Esophagus mucosa (tissue), 1 donor: ENCODE data around the gene EFNA2. TPM values are rescaled to one million over a fixed set of nuclear protein-coding genes. Genes with fewer than 3 reads are reported as not detected.
"Not testable (repeated sequence)": the region's sequence is repeated elsewhere in the genome, so short reads cannot be mapped to it uniquely, and the experiment has no call there.

Source experiments
- ATAC-seq: fragments of 200-7000 bp; cut with Tn5 transposase; one replicate; pipeline ENCODE4 v1.9.1; 2020
- total RNA-seq: library from RNA; stranded (reverse); gene quantifications from one replicate; pipeline ENCODE4 v1.2.4, GENCODE V29; 2023
- donor health status: DM: yes; HTN: yes; CAD: no.

EFNA2 gene
- total RNA-seq = 0.40 TPM

DNA sequence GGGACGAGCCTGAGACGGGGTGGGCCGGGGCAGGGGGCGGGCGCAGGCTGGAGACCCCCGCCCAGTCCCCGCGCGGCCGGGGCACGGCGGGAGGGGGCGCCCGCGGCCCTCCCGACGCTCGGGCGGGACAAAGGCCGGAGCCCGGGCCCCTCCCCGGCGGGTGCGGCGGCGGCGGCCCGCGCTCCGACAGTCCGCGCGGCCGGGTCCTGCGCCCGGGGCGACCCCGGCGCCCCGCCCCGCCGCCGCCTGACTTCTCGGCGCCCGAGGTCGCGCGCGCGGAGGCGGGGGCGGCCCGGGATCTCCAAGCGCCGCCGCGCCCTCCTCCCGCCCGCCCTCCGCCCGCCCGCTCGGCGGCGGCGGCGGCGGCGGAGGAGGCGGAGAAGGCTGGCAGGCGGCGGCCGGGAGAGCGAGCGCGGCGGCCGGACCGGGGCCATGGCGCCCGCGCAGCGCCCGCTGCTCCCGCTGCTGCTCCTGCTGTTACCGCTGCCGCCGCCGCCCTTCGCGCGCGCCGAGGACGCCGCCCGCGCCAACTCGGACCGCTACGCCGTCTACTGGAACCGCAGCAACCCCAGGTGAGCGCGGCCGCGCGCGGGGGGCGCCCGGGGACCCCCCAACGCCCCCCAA, at the start of gene EFNA2:
TSS of gene EFNA2 (plus strand) at position 137 of the 624 bp plus-strand sequence. CDS start at position 433, 296 bp downstream.
- ATAC-seq = no peak

GRCh38 chr19:1236576-1236975, 49.1 kb upstream of the EFNA2 start:
- no peak for ATAC-seq

DNA sequence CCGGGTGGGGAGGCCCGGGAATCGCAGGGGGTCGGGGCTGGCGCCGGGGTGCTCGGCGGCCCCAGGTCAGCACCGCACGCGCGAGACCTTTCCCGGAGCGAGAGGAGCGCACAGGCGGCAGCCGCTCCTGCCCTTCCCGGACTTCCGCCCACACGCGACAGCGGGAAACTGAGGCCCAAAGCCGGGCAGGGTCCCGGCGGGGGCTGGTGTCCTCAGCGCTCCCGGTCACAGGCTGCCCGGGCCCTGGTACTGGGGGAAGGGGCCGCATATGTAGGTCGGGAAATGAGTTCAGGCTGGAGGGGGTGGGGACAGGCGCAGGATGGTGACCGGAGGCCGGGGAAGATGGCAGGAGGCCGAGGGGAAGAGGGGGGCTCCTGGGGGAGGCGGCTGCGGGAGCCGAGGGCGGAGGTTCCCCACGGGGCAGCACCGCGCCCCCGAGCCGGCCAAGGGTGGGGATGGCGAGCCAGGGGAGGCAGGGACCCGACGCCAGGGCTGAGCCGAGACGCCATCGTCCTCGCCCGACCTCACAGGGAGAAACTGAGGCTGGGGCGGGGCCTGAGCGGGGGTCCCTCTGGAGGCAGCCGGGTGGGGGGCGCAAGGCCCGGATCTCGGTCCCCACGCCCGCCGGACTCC, 48.5 kb upstream of the EFNA2 start:
- ATAC-seq = no peak

GRCh38 chr19:1237754-1238368, 47.8 kb upstream of the EFNA2 start, which contains the start of gene CBARP:
CBARP (minus strand) TSS chr19:1238005; CDS start chr19:1236100, 1,905 bp downstream.
- no peak for ATAC-seq

DNA sequence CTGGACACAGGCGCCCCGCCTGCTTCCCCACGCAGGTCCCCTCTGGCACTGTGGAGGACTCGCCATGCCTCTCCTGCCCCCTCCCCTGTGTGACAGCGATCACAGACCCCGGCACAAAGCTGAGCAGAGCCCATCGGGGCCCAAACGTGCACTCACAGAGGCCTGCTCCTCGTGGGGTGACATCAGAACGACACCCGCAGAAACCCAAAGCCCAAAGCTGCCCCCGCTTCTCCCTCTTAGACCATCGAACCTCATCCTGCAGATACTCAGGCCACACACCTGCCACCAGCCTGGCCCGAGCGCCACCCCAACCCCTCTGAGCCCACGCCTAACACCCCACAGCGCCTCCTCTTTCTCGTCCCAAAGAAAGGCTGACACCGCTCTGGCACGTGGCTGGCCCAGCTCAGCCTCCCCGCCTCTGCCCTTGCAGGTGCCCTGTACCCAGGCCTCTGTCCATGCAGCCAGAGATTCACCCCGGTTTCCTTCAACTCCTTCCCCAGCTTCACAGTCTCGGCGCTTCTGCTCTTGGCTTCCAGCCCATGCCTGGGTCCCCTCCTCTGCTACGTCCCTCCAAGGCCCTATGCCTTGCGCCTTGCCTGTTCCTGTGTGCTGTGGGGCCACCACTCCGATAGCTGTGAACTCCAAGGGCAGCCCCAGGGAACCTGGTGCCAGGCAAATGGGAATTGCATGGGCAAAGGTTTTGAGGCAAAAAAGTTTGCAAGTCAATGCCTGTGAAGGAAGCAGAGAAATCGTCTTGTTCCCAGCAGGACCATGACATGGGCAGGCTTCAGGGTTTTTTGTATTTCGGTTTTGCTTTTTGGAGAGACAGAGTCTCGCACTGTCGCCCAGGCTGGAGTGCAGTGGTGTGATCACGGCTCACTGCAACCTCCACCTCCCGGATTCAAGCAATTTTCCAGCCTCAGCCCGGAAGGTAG, 47.0 kb upstream of the EFNA2 start:
- ATAC-seq = no peak

GRCh38 chr19:1239420-1239795, 46.3 kb upstream of the EFNA2 start:
- ATAC-seq = no peak

- ATAC-seq = peak; percentile 25
Measured at GRCh38 chr19:1239796-1240737, 45.6 kb upstream of the EFNA2 start.

DNA sequence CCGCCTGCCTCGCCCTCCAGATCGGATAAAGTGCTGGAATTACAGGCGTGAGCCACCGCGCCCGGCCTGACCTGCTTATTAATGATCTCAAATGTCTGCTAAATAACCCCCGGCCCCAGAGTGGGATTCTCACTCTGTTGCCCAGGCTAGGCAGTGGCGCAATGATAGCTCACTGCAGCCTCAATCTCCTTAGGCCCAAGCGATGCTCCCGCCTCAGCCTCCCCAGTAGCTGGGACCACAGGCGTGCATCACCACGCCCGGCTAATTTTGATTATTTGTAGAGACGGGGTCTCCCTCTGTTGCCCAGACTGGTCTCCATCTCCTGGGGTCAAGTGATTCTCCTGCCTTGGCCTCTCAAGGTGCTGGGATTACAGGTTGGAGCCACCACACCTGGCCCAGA, 44.7 kb upstream of the EFNA2 start:
- ATAC-seq = no peak

- ATAC-seq = peak; percentile 58
Measured at GRCh38 chr19:1241417-1242095, 44.1 kb upstream of the EFNA2 start, which contains the start of gene ATP5F1D. ATP5F1D (plus strand) TSS chr19:1241751; CDS start chr19:1241851, 100 bp downstream.

- ATAC-seq = peak; percentile 47
Measured at GRCh38 chr19:1243768-1244692, 41.6 kb upstream of the EFNA2 start.

- peak; percentile 19 for ATAC-seq
Measured at GRCh38 chr19:1244693-1245451, 40.8 kb upstream of the EFNA2 start.

GRCh38 chr19:1245494-1246264, 40.0 kb upstream of the EFNA2 start:
- peak; percentile 0 for ATAC-seq

- not testable (repeated sequence) for ATAC-seq
Measured at GRCh38 chr19:1246265-1247087, 39.2 kb upstream of the EFNA2 start.

DNA sequence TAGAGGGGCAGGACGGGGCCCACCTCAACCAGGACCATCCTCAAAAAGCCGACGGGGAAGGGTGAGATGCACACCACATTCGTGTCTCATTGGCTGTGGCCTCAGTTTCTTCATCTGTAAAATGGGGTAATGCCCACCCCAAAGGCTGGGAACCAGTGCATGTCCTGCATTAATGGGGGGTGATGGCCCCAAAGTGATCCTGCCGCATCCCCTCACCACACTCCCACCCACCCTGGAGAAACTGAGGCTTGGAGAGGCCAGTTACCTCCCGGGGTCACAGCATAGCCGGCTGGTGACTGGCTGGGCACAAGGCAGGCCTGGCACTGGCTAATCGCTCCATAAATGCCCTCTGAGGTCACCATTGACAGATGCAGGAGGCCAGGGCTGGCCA, 37.9 kb upstream of the EFNA2 start:
- no peak for ATAC-seq

GRCh38 chr19:1248139-1248785, 37.4 kb upstream of the EFNA2 start, which contains the start of gene MIDN:
MIDN (plus strand) TSS chr19:1248583; CDS start chr19:1250297, 1,714 bp downstream.
- ATAC-seq = peak; percentile 26

GRCh38 chr19:1248786-1249297, 36.8 kb upstream of the EFNA2 start:
- ATAC-seq = peak; percentile 4
